Measurements from ENCODE around the gene APRT.

Gene APRT

GRCh38 chr16:88762258-88762870 is 49.4 kb downstream of the APRT start:
- Mint-ChIP-seq H3K4me3 (no peak overlapping the region), H3K9me3 (no peaks in the 10 kb centered on the region), H3K27ac (no peak overlapping the region), H3K4me1 (ENCODE audit: low read depth) (peaks cover 44% of the 10 kb centered on the region), H3K27me3 (no peaks in the 10 kb centered on the region), H3K36me3 (ENCODE audit: low read depth) (peaks cover 20% of the 10 kb centered on the region)
- DNase-seq: no peak

DNA sequence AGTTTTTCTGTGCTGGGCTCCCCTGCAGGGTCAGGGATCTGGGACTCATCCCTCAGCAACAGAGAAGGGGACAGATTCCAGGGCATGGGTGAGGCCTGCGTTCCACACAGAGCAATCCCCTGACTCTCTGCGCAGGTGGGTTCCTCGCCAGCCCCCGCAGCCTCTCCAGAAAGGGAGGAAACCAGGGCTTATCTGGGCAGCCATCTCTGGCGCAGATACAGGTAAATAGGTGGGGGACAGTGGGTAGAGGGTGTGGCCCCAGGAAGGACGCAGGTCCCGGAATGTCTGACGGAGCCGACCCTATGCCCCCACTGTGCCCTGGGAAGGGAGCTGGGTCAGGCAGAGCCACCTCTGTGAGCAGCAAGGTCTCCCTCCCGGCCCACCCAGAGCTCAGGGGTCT is 49.9 kb downstream of the APRT start:
- no peak overlapping the region for H3K27ac Mint-ChIP-seq
- DNase-seq: no peak
- peaks cover 41% of the 10 kb centered on the region for H3K4me1 Mint-ChIP-seq (ENCODE audit: low read depth)
- peaks cover 18% of the 10 kb centered on the region for H3K36me3 Mint-ChIP-seq (ENCODE audit: low read depth)
- no peaks in the 10 kb centered on the region for H3K27me3 Mint-ChIP-seq
- H3K9me3 Mint-ChIP-seq: no peaks in the 10 kb centered on the region
- no peak overlapping the region for H3K4me3 Mint-ChIP-seq

DNA sequence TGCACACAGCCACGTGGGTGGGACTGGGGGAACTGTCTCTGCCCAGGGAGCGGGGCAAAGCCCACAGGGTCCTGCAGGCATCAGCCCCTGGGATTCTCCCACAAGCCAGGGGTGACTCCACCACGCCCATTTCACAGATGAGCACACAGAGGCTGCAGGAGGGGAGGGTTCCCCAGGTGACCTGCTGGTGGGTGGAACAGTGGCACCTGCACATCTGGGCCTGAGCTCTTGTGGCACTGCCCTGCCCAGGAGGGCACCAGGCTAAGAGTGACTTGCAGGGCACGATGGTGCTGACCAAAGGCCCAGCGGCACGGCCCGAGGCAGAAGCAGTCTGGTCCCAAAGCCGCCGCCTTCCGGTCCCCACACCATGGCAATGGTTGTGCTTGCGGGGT is 50.6 kb downstream of the APRT start:
- H3K4me3 Mint-ChIP-seq: no peak overlapping the region
- no peak overlapping the region for H3K27ac Mint-ChIP-seq
- H3K9me3 Mint-ChIP-seq: no peaks in the 10 kb centered on the region
- H3K36me3 Mint-ChIP-seq (ENCODE audit: low read depth): peaks cover 17% of the 10 kb centered on the region
- H3K4me1 Mint-ChIP-seq (ENCODE audit: low read depth): peaks cover 35% of the 10 kb centered on the region
- DNase-seq: no peak
- no peaks in the 10 kb centered on the region for H3K27me3 Mint-ChIP-seq

- Mint-ChIP-seq H3K9me3 (no peaks in the 10 kb centered on the region), H3K27me3 (no peaks in the 10 kb centered on the region), H3K4me3 (no peak overlapping the region), H3K27ac (no peak overlapping the region), H3K36me3 (ENCODE audit: low read depth) (peaks cover 14% of the 10 kb centered on the region), H3K4me1 (ENCODE audit: low read depth) (peaks cover 31% of the 10 kb centered on the region)
- no peak for DNase-seq
Measured at GRCh38 chr16:88760424-88761142, 51.1 kb downstream of the APRT start.

- DNase-seq: no peak
- Mint-ChIP-seq H3K4me1 (ENCODE audit: low read depth) (peaks cover 33% of the 10 kb centered on the region), H3K27ac (no peak overlapping the region), H3K4me3 (no peak overlapping the region), H3K27me3 (no peaks in the 10 kb centered on the region), H3K36me3 (ENCODE audit: low read depth) (peaks cover 14% of the 10 kb centered on the region), H3K9me3 (no peaks in the 10 kb centered on the region)
Measured at GRCh38 chr16:88759976-88760350, 51.8 kb downstream of the APRT start.
